Neuronal stem cell (in vitro differentiated cells): ENCODE measurements around the gene KCNQ1.

Source experiments
- DNase-seq: peaks from one replicate; pipeline ENCODE4 v3.0.0-alpha.2; 2013; ENCODE audit warnings: low spot score
- H2AFZ ChIP-seq: one replicate; pipeline ENCODE4 v1.6.1; 2013; ENCODE audit warnings: mild to moderate bottlenecking, low read length, inconsistent platforms
- H2AK5ac ChIP-seq: 2 replicates; pipeline ENCODE4 v1.6.1; 2013; ENCODE audit warnings: low read depth, mild to moderate bottlenecking, inconsistent platforms, low read length, moderate library complexity, mixed read lengths
- H2BK120ac ChIP-seq: 2 replicates; pipeline ENCODE4 v1.6.1; 2013; ENCODE audit warnings: low read depth, mild to moderate bottlenecking, inconsistent platforms, low read length, moderate library complexity, mixed read lengths
- H2BK12ac ChIP-seq: one replicate; pipeline ENCODE4 v1.6.1; 2013; ENCODE audit warnings: low read length, inconsistent platforms
- H2BK15ac ChIP-seq: 2 replicates; pipeline ENCODE4 v1.6.1; 2013; ENCODE audit warnings: mild to moderate bottlenecking, low read length, inconsistent platforms, mixed read lengths
- H2BK5ac ChIP-seq: one replicate; pipeline ENCODE4 v1.6.1; 2013; ENCODE audit warnings: inconsistent platforms, mild to moderate bottlenecking, low read length, moderate library complexity
- H3K14ac ChIP-seq: one replicate; pipeline ENCODE4 v1.6.1; 2013; ENCODE audit warnings: low read length, inconsistent platforms
- H3K18ac ChIP-seq: 2 replicates; pipeline ENCODE4 v1.6.1; 2013; ENCODE audit warnings: low read length, inconsistent platforms
- H3K23ac ChIP-seq: 2 replicates; pipeline ENCODE4 v1.6.1; 2013; ENCODE audit warnings: low read depth, mild to moderate bottlenecking, mixed read lengths, low read length, inconsistent platforms; ENCODE audit not compliant: poor library complexity
- H3K27ac ChIP-seq: replicated peaks from 3 replicates; pipeline ENCODE4 v1.5.1; 2013; ENCODE audit warnings: low read length, inconsistent platforms
- H3K27me3 ChIP-seq, 3 experiments: 2 replicates each; pipeline ENCODE4 v1.6.1; 2013; ENCODE audit warnings: low read length in 3 of 3, mild to moderate bottlenecking in 2 of 3, inconsistent platforms in 1 of 3, low read depth in 1 of 3, mixed read lengths in 1 of 3, moderate library complexity in 1 of 3; ENCODE audit not compliant: control insufficient read depth in 3 of 3, insufficient read depth in 3 of 3
- H3K36me3 ChIP-seq, 2 donors: replicated peaks in 1 of 2; 2 replicates each; pipeline ENCODE4 v1.6.1; 2013; ENCODE audit warnings: low read length in 2 of 2; ENCODE audit not compliant: control insufficient read depth in 2 of 2, insufficient read depth in 2 of 2
- H3K4ac ChIP-seq: 2 replicates; pipeline ENCODE4 v1.6.1; 2013; ENCODE audit warnings: inconsistent platforms, mild to moderate bottlenecking, low read length, moderate library complexity
- H3K4me1 ChIP-seq, 2 donors: 1 replicate in 1 of 2; 2 replicates in 1 of 2; pipeline ENCODE4 v1.6.1; 2013; ENCODE audit warnings: low read length in 2 of 2, low read depth in 1 of 2; ENCODE audit not compliant: control insufficient read depth in 2 of 2, insufficient read depth in 1 of 2
- H3K4me2 ChIP-seq: one replicate; pipeline ENCODE4 v1.6.1; 2013; ENCODE audit warnings: mild to moderate bottlenecking, low read length, inconsistent platforms; ENCODE audit not compliant: insufficient read depth, poor library complexity, severe bottlenecking
- H3K4me3 ChIP-seq, 2 donors: 2 replicates each; pipeline ENCODE4 v1.5.1; 2013; ENCODE audit warnings: low read length in 2 of 2, mild to moderate bottlenecking in 2 of 2, inconsistent platforms in 1 of 2, moderate library complexity in 1 of 2
- H3K79me1 ChIP-seq: one replicate; pipeline ENCODE4 v1.6.1; 2013; ENCODE audit warnings: low read depth, mild to moderate bottlenecking, inconsistent platforms, low read length, moderate library complexity
- H3K9ac ChIP-seq: one replicate; pipeline ENCODE4 v1.6.1; 2013; ENCODE audit warnings: mild to moderate bottlenecking, low read depth, low read length, inconsistent platforms; ENCODE audit not compliant: poor library complexity
- H3K9me3 ChIP-seq, 2 donors: replicated peaks in 1 of 2; 2 replicates each; pipeline versions ENCODE3 to v1.6.1; 2013; ENCODE audit warnings: low read length in 2 of 2, mild to moderate bottlenecking in 2 of 2, inconsistent platforms in 1 of 2, low read depth in 1 of 2, mixed read lengths in 1 of 2, moderate library complexity in 1 of 2; ENCODE audit not compliant: control insufficient read depth in 2 of 2, insufficient read depth in 1 of 2
- H4K8ac ChIP-seq: one replicate; pipeline ENCODE4 v1.6.1; 2013; ENCODE audit warnings: low read depth, mild to moderate bottlenecking, inconsistent platforms, low read length, moderate library complexity
- H4K91ac ChIP-seq: one replicate; pipeline ENCODE4 v1.6.1; 2013; ENCODE audit warnings: low read length, low read depth, mild to moderate bottlenecking, inconsistent platforms; ENCODE audit not compliant: poor library complexity
- WGBS, 2 donors: extraction: QIAGEN DNeasy Blood & Tissue Kit; methylation state at CpG; one replicate each; pipeline ENCODE4 v1.1.7; 2013; ENCODE audit warnings: missing lambda C conversion rate in 2 of 2, mixed read lengths in 1 of 2; ENCODE audit not compliant: insufficient read length in 2 of 2, insufficient replicate concordance in 1 of 2; ENCODE audit errors: extremely low coverage in 2 of 2; 5-methylcytosine and 5-hydroxymethylcytosine counted together

Gene KCNQ1

GRCh38 chr11:2888266-2888968, 443.6 kb downstream of the KCNQ1 start:
- Histone ChIP-seq H4K8ac (no peak overlapping the region), H4K91ac (no peak overlapping the region), H2BK5ac (no peak overlapping the region), H3K79me1 (peaks cover 7% of the 10 kb centered on the region), H3K9me3 (no peaks in the 10 kb centered on the region), H2BK12ac (no peak overlapping the region), H3K4me1 (peaks cover 25 to 31% of the 10 kb centered on the region in 2 donors), H2BK120ac (no peak overlapping the region), H3K4me2 (no peak overlapping the region), H3K36me3 (no peaks in the 10 kb centered on the region), H2AK5ac (no peak overlapping the region), H3K18ac (no peak overlapping the region), H3K14ac (no peak overlapping the region), H2AFZ (no peak overlapping the region), H3K4ac (no peak overlapping the region), H3K27ac (no peak overlapping the region), H3K27me3 (peaks cover 0 to 14% (median 0%) of the 10 kb centered on the region in 3 experiments), H3K4me3 (no peak overlapping the region), H2BK15ac (peak overlapping the region; percentile 79), H3K23ac (no peak overlapping the region), H3K9ac (no peak overlapping the region)
- peak; percentile 83 for DNase-seq
- no CpG with 5 or more reads among the region's 25 CpGs for WGBS, 2 donors

- DNase-seq = no peak
- H3K27ac ChIP-seq = no peak overlapping the region
- peaks cover 7% of the 10 kb centered on the region for H3K79me1 ChIP-seq
- H3K4me3 ChIP-seq = no peak overlapping the region
- H2BK15ac ChIP-seq = peak overlapping the region; percentile 100
- H3K9ac ChIP-seq = peak overlapping the region; percentile 37
- H2AK5ac ChIP-seq = peak overlapping the region; percentile 99
- H3K14ac ChIP-seq = no peak overlapping the region
- H3K27me3 ChIP-seq = peaks cover 0 to 9% (median 2%) of the 10 kb centered on the region in 3 experiments
- H3K4ac ChIP-seq = peak overlapping the region; percentile 97
- H3K4me2 ChIP-seq = no peak overlapping the region
- peak overlapping the region; percentile 92 for H2BK12ac ChIP-seq
- no peak overlapping the region for H3K18ac ChIP-seq
- H2BK5ac ChIP-seq = peak overlapping the region; percentile 88
- no CpG with 5 or more reads among the region's 16 CpGs for WGBS, 2 donors
- peak overlapping the region; percentile 82 for H2BK120ac ChIP-seq
- H3K9me3 ChIP-seq = no peaks in the 10 kb centered on the region
- no peak overlapping the region for H2AFZ ChIP-seq
- no peaks in the 10 kb centered on the region for H3K36me3 ChIP-seq
- H4K91ac ChIP-seq = peak overlapping the region; percentile 94
- peaks cover 25 to 33% of the 10 kb centered on the region in 2 donors for H3K4me1 ChIP-seq
- peak overlapping the region; percentile 17 for H3K23ac ChIP-seq
- no peak overlapping the region for H4K8ac ChIP-seq
Observed at GRCh38 chr11:2889362-2890273, 444.8 kb downstream of the KCNQ1 start.

- Histone ChIP-seq H3K4me2 (no peak overlapping the region), H2BK12ac (peak overlapping the region; percentile 93), H2AK5ac (peak overlapping the region; percentile 99), H2BK5ac (peak overlapping the region; percentile 88), H3K4me3 (no peak overlapping the region), H2BK120ac (peak overlapping the region; percentile 56), H3K79me1 (no peaks in the 10 kb centered on the region), H4K8ac (no peak overlapping the region), H3K4me1 (peaks cover 25 to 33% of the 10 kb centered on the region in 2 donors), H3K27me3 (peaks cover 0 to 3% (median 2%) of the 10 kb centered on the region in 3 experiments), H3K9me3 (no peaks in the 10 kb centered on the region), H3K9ac (no peak overlapping the region), H3K18ac (peak overlapping the region; percentile 96), H3K36me3 (no peaks in the 10 kb centered on the region), H3K23ac (peak overlapping the region; percentile 75), H3K4ac (peak overlapping the region; percentile 96), H2BK15ac (peak overlapping the region; percentile 100), H4K91ac (peak overlapping the region; percentile 94), H3K27ac (no peak overlapping the region), H3K14ac (peak overlapping the region; percentile 84), H2AFZ (peak overlapping the region; percentile 88)
- DNase-seq = no peak
- WGBS, 2 donors = no CpG with 5 or more reads among the region's 28 CpGs
Observed at GRCh38 chr11:2890466-2891294, 445.9 kb downstream of the KCNQ1 start.
